SHP77 (cell line): ENCODE data around the gene RNASE8.
A peak's percentile ranks its signal among the peaks of the same experiment; 100 is the strongest.

Source experiments
- DNase-seq, 2 experiments: peaks; one replicate each; lab custom pipeline; 2025; lab: John Stamatoyannopoulos, UW

Gene RNASE8

DNA sequence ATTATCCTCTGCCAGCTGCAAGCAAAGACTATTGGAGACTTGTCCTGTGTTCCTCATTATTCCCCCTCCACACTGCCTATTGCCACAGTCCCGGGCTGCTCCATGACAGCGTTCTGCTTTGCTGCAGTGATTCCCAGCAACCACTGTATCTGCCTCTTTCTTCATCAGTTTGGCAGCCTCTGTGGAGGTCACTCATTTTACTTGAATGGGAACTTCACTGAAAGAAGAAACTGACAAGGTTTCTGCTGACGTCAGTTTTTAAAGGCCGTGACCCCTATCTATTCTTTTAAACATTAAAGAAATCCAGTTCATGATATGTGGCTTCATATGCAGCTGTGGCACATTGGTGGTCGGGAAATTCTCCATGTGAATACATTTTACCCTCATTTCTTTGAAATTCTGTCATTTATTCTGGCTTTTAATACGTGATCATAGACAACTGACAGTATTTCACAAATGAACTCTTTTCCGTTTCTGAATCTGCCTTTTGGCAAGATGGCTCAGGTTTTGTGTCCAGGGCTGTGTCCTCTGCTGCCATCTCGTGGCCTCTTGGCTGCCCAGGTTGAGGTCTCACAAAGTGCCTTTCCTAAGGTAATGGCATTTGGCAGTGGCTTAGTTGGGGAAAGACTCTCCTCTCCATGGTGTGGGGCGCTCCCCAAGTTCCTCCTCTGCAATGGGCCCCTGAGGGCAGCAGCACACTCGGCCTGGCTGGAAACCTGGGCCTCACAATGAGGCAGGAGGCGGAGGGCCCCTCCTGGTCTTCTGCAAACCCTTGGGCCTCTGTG, 49.1 kb downstream of the RNASE8 start:
- peak; percentile 86 to 91 for DNase-seq

DNA sequence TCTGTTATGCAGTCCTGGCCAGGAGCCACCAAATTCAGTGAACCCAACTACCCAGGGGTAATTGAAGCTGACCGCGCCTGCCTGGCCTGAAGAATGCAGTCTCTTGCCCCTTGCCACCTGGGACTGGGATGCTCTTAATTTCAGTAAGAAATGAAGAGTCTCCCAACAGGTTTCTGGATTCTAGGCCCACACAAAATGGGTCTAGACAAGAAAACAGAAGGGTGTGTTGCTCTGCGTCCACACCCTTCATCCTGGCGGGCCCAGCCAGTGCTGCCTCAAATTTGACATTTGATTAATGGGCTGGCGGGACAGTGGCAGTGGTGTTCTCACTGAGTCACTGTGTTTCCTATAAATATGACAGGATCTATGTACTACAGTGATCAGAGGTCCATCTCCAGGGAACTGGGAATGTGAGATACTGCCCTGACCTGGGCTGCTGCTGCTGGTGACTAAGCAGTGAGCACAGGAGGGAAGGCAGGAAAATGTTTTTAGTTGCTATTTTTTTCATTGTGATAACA, 49.7 kb downstream of the RNASE8 start:
- DNase-seq, result peak in 1 of 2 experiments; percentile 72
